Renal pelvis (tissue), 4 donors: ENCODE measurements around the gene TNFRSF6B. TPM values are rescaled to one million over a fixed set of nuclear protein-coding genes. Genes with fewer than 3 reads are reported as not detected.

Source experiments
- DNase-seq: peaks from one replicate; pipeline ENCODE4 v3.0.0-alpha.2; 2013
- polyA plus RNA-seq, 3 donors: library from polyadenylated mRNA; unstranded; fragments of 120-200 nt; gene quantifications; one replicate each; pipeline ENCODE4 v1.2.1, GENCODE V29; 2013; ENCODE audit not compliant: insufficient read length in 3 of 3

The TNFRSF6B gene
- polyA plus RNA-seq, 3 donors: 2.8 to 2.9 (median 2.8) TPM

DNA sequence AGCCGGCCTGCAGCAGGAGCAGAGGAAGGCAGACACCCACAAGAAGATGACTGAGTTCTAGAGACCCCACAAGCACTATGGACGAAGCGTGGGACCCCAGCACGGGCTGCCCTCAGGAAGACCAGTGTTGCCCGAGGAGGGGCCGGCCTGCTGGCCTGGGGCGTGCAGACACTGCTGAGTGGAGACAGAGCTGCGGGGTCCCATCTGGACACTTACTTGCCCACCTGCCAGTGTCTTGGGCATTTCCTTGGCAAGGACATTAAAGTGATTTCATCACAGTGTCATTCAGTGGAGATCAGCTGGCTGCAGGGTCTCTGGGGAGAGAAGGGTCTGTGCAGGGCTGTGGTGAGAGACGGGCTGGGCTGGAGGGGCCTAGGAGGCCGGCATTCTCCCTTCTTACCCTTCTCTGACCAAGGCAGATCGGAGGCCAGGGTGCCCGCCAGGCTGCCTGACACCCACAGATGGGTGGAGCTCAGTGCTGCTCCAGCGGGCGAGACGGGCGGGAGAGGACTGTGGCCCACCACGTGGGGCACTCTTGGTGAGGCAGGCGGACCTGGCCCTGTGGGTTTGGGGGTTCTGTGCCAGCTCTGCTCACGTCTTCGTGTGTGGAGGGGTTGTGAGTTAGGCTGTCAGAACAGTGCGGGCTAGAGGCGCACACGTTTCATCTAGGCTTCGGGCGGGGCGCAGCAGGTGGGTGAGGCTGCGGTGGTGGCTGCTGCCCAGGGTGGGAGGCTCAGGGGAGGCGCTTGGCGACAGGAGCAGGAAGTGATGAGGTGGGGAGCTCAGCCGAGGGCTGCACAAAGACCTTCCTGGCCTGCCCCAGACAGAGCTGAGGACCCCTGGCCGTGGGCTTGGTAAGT, 39.6 kb downstream of the TNFRSF6B start, which contains the start of gene LIME1:
Gene LIME1, plus strand, starts transcription at position 806 of the 860 bp plus-strand sequence. CDS start 886 bp downstream, outside the sequence.
- DNase-seq: no peak

DNA sequence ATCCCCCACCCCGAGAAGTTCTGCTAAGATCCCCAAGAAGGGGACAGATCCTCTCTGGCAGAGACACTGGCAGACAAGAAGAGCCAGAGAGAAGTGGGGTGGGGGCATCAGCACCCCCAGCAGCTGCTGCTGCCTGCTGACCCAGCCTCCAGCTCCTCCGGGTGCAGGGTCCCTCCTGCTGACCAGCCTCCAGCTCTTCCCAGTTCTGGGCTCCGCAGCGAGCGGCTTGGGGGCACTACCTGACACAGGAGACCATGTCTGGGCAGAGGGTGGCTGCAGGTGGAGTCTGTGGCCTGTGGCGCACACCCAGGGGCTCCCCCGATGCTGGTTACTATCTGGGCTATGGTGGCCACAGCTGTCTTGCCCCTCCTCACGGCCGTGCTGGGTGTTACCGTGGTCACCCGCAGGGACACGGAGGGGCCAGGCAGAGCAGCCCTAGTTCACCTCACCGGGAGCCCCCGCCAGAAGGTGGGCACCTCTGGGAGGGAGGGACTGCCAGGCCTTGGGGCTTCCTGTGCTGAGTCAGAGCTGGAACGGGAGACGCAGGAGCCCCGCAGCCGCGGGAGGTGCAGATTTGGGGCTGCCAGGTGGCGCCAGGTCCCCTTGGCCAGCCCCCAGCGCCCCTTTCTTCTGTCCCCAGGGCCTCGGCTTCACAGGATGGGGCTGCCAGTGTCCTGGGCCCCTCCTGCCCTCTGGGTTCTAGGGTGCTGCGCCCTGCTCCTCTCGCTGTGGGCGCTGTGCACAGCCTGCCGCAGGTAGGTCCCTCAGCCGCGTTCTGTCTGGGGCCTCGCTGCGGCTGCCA, 40.6 kb downstream of the TNFRSF6B start:
- no peak for DNase-seq

DNA sequence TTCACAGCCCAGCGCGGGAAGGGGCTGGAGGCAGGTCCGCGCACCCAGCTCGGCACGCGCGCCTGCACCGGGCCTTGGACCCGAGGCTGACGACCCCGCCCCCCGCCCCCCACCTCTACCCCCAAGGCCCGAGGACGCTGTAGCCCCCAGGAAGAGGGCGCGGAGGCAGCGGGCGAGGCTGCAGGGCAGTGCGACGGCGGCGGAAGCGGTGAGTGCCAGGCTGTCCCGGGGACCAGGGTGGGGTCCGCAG, 41.2 kb downstream of the TNFRSF6B start:
- no peak for DNase-seq

DNA sequence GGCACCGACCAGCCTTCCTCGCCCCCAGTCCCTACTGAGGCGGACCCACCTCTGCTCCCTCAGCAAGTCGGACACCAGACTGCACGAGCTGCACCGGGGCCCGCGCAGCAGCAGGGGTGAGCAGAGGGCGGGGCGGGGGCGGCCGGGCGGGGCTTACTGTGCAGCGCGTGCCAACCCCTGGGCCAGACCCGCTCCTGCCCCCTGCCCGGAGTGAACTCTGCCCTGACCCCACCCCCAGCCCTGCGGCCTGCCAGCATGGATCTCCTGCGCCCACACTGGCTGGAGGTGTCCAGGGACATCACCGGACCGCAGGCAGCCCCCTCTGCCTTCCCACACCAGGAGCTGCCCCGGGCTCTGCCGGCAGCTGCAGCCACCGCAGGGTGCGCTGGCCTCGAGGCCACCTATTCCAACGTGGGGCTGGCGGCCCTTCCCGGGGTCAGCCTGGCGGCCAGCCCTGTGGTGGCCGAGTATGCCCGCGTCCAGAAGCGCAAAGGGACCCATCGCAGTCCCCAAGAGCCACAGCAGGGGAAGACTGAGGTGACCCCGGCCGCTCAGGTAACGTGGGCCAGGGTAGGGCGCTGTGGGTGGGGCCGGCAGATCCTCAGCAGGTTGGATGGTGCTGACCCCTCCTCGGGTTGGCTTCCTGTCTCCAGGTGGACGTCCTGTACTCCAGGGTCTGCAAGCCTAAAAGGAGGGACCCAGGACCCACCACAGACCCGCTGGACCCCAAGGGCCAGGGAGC, 41.7 kb downstream of the TNFRSF6B start:
- no peak for DNase-seq

DNA sequence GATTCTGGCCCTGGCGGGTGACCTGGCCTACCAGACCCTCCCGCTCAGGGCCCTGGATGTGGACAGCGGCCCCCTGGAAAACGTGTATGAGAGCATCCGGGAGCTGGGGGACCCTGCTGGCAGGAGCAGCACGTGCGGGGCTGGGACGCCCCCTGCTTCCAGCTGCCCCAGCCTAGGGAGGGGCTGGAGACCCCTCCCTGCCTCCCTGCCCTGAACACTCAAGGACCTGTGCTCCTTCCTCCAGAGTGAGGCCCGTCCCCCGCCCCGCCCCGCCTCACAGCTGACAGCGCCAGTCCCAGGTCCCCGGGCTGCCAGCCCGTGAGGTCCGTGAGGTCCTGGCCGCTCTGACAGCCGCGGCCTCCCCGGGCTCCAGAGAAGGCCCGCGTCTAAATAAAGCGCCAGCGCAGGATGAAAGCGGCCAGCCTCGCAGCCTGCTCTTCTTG, 42.3 kb downstream of the TNFRSF6B start:
- DNase-seq: peak; percentile 57

DNA sequence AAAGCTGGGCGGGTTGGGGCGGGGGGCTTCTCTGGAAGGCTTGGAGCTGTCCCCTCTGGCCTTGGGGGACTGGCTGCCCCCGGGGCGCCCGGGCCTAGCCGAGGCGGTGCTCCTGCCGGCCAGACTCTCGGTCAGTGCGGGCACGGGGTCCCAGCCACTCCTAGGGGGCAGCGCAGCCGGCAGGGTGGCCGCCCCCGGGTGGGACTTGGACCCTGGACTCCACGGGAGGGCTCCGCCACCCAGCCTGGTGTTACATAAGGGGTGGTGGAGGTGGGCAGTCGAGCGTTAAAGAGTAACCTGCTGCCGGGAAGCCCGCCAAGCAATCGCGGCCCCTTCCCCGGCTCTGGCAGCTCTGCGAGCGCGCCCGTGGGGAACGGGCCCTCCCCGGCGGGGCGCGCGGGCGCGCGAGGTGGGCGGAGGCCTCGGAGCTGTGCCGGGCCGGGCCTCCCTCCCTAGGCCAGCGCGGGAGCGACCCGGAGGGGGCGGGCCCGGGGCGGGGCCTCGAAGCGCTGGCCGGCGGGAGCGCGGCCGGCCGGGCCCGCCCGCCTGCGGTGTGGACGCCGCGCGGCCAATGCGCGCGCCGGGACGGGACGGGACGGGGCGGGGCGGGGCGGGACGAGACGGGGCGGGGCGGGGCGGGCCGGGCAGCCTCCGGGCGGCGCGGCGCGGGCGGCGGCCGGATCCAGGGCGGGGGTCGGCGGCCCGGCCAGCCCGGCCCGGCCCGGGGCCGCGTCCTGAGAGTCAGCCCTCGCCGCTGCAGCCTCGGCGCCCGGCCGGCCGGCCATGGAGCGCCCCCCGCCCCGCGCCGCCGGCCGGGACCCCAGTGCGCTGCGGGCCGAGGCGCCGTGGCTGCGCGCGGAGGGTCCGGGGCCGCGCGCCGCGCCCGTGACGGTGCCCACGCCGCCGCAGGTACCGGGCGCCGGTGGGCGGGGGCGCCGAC, 42.9 kb downstream of the TNFRSF6B start, which contains the start of gene SLC2A4RG:
Gene SLC2A4RG, plus strand, starts transcription at position 647 of the 940 bp plus-strand sequence. Its CDS starts 137 bp downstream, at position 784.
- DNase-seq: peak; percentile 85

DNA sequence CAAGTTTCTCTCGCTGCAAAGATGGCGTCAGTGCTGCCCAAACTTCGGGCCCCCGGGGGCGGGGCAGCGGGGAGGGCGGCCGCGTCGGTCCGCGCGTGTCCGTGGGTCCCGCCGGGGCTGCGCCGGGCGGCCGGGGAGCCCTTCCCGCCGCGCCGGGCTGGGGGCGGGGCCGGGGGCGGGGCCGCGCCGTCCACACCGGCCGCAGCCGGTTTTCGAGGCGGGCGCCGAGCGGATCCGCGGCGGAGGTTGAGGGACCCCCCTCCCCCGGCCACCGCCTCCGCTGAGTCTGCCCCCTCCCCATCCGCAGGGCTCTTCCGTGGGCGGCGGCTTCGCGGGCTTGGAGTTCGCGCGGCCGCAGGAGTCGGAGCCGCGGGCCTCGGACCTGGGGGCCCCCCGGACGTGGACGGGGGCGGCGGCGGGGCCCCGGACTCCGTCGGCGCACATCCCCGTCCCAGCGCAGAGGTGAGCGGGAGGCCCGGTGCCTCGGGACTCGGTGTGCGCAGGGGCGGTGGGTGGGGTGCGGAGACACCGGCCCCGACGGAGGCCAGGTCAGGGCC, 43.7 kb downstream of the TNFRSF6B start:
- peak; percentile 46 for DNase-seq

DNA sequence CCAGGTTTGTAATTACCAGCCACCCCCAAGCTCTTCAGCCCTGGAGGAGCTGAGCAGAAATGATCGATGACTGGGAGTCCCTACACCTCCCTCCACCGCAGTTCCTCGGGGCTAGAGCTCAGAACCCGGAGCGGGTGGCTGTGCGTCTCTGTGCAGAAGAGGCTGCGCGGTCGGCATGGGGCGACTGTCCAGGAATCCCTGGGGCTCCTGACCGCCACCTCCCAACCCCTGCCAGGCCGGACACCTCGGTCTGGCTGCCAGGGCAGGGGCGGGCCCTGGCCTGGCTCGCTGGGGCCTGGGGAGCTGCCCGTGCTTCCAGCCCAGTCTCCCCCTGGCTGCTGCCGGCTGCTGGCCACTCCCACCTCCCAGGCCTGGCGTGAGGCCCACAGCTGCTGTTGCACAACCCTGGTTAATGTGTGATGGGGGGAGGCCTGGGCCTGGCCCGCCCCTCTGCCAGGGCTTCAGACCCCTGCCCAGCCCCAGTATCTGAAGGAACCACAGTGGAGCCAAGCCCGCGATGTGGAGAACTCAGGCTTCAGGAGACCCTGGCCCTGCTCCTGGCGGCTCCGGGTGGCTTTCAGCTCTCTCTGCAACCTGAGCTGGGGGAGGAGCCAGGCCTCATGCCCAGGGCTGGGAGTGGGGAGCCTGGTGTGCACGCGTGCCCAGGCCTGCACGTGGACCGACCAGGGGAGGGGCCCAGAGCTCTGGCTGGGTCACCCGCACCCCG, 44.3 kb downstream of the TNFRSF6B start:
- DNase-seq: peak; percentile 84

DNA sequence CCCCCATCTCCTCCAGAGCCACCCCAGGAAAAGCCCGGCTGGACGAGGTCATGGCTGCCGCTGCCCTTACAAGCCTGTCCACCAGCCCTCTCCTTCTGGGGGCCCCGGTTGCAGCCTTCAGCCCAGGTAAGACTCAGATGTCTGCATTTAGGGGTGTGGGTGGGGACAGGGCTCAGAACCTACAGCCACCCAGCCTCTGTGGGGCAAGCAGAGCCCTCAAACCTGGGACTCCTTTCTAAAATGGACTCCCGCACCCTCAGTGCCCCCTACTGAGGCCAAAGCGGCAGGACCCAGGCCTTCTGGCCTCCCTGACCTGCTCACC, 44.9 kb downstream of the TNFRSF6B start:
- no peak for DNase-seq

DNA sequence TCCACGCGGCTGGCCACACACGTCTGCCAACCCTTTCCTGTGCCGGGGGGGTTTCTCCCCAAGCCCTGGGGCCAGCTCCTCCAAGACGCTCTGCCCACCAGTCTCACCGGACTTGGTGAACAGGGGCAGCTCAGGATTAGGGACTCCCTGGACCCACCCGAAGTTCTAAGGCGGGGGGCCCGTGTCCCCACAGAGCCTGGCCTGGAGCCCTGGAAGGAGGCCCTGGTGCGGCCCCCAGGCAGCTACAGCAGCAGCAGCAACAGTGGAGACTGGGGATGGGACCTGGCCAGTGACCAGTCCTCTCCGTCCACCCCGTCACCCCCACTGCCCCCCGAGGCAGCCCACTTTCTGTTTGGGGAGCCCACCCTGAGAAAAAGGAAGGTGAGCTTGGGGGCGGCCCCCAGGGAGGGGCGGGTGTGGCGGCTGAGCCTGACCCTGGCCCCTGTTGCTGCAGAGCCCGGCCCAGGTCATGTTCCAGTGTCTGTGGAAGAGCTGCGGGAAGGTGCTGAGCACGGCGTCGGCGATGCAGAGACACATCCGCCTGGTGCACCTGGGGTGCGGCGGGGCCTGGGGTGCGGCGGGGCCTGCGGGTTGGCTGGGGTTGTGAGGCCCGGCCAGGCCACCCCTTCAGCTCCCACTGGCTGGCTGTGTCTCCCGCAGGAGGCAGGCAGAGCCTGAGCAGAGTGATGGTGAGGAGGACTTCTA, 45.4 kb downstream of the TNFRSF6B start:
- no peak for DNase-seq

DNA sequence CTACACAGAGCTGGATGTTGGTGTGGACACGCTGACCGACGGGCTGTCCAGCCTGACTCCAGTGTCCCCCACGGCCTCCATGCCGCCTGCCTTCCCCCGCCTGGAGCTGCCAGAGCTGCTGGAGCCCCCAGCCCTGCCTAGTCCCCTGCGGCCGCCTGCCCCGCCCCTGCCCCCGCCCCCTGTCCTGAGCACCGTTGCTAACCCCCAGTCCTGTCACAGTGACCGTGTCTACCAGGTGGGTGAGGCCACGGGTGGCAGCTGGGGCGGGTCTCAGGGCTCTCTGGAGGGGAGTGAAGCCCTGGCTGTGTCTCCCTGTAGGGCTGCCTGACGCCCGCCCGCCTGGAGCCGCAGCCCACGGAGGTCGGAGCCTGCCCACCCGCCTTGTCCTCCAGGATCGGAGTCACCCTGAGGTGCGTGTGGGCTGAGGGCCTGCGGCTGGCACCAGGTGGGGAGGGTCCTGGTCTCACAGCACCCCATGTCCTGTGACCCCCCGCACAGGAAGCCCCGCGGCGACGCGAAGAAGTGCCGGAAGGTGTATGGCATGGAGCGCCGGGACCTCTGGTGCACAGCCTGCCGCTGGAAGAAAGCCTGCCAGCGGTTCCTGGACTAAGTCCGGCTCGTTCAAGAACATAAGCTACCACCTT, 46.1 kb downstream of the TNFRSF6B start:
- DNase-seq: no peak

DNA sequence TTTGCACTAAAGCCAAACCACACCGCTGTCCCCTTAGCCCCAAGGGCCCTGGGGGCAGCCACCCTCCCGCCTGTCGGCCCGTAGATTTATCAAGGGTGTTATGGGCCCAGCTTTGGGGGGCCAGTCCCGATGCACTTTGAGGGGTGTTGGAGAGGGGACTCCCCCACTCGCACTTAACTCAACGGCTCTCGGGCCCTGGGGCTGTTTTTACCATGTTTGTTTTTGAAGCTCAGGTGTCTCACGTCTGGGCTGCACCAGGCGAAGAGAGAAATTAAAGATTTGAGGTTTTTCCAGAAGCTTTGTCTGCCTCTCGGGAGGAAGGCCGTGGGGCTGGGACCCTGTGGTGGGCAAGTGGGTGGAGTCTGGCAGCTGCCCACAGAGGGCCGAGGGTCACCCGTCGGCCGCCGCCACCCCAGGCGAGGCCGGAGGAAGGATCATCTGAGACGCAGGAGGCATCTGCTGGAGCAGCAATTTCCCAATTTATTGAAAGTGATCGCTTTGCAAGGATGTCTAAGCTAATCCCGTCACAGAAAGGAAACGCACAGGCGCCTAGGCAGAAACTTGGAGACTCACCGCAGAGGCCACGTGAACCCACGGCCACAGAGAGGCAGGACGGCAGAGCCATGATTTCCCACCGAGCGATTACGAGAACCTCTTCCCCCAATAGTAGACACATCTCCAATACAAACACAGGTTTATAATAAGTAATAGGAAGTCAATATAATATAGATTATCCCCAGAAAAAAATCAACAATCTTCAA, 46.9 kb downstream of the TNFRSF6B start:
- DNase-seq: no peak

DNA sequence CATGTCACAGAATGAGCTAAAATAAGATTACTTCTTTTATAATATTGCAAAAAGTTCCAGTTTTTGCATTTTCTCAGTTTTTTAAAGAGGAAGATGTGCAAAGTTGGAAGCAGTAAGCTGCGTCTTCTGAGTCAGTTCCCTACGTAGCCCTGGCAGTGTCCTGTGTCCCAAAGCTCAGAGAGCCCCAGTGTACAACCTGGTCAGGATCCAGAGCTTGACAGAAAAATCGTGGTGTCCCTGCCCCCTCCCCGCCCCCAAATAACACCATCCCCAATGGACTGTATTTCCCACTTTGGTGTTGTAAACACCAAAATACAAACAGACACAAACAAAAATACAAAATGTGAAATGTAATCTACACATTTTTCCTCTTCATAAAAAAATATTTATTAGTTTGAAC, 47.7 kb downstream of the TNFRSF6B start:
- no peak for DNase-seq

DNA sequence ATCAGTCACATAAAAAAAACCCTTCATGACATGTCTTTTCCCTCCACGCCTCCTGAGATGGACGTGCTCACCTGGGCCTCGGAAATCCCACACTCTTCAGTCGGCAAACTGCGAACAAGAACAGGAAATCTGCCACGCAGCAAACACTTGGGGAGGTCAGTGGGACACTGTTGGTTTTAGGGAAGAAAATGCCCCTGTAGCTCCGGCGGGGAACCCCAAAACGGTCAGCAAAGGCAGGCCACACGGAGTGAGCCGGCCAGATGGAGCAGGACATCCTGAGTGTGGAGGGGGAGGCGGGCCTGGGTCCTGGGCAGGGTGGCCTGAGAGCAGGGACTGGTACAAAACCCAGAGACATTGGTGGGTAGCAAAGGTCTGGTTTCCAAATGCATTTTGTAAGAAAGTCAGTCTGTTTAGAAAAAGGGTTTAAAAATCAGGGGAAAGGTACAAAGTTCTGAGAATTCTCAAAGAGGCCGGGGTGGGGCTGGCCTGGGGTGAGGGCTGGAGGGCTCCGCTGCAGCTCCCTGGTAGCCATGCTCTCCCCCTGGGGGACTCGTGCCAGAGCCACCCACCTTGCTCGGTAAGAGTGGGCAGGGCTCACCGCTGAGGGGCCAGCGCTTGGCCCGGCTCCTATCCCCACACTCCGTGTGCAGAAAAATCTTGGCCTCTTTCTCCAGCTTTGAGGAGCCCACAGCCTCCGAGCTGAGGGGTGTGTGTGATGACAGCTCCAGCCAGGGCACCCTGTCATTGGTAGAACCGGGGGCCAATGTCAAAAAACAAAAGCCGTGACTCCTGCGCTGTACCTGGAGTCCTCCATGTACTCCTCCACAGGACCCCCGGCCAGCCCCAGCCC, 48.3 kb downstream of the TNFRSF6B start:
- no peak for DNase-seq

DNA sequence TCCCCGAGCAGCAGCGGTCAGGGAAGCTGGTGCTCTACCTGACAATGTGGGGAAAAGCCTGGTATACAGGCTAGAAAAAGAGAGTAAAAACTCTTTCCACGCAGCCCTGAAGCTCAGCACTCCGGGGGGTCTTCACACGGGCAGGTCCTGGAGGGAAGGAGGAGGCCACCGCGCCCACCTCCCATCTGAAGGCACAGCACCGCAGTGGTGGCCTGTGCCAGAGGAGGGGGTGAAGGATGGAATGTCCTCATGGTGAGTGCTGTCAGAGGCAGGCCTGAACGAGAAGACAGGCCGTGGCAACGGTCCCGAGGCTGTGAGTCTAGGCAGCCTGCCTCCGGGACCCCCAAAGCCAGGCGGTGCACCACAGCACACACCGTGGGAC, 49.0 kb downstream of the TNFRSF6B start:
- DNase-seq: no peak

DNA sequence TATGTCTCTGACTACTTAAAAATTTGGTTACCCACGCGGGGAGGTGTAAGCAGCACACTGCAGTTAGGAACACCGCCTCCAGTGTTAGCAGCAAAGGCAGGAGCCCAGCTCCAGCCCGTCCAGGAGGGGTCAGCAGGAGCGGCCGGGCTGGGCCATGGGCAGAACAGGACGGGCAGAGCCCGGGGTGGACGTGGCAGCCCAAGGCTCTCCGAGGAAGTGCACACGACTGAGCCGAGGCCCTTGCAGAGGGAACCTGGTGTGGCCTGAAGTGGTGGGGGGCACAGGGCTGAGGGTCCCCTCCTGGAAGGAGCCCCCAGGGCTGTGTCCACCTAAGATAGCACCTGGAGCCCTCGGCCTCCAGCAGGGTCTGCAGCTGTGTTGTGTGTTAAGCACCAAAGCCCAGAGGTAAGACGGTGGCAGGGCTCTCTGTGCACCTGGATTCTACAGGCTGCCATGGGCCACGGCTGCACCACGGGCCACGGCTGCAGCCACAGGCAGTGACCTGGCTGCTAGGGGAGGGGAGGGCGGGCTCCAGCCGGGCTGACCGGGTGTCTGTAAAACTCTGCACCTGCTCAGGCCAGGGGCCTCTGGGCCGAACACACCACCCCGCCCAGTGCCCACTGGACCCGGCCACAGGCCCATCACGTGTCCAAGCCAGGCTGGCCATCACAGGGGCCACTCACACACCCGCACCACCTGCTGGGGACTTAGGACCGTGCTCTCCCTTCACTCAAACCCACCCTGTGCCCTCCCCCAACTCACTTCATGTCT, 49.7 kb downstream of the TNFRSF6B start:
- no peak for DNase-seq
